Mesothelial cell of epicardium (in vitro differentiated cells): Measurements from ENCODE around the gene CAMKK1. TPM values are rescaled to one million over a fixed set of nuclear protein-coding genes. Genes with fewer than 3 reads are reported as not detected.
A peak's percentile ranks its signal among the peaks of the same experiment; 100 is the strongest.

Source experiments
- DNase-seq, 2 experiments: peaks; one replicate each; pipeline ENCODE4 v3.0.0; 2021; ENCODE audit warnings: low spot score in 2 of 2; ENCODE audit not compliant: unreplicated experiment in 2 of 2
- H3K27ac Mint-ChIP-seq: 2 replicates; pipeline ENCODE4 v1.8.0; 2021; ENCODE audit warnings: mixed read lengths
- H3K27me3 Mint-ChIP-seq: 2 replicates; pipeline ENCODE4 v1.8.0; 2021; ENCODE audit warnings: low read depth, mixed read lengths
- H3K36me3 Mint-ChIP-seq: 2 replicates; pipeline ENCODE4 v1.8.0; 2021; ENCODE audit warnings: mixed read lengths
- H3K4me1 Mint-ChIP-seq: 2 replicates; pipeline ENCODE4 v1.8.0; 2021; ENCODE audit warnings: mixed read lengths
- H3K4me3 Mint-ChIP-seq: 2 replicates; pipeline ENCODE4 v1.8.0; 2021; ENCODE audit warnings: mild to moderate bottlenecking, moderate library complexity, mixed read lengths
- H3K9me3 Mint-ChIP-seq: 2 replicates; pipeline ENCODE4 v1.8.0; 2021; ENCODE audit warnings: mixed read lengths
- CTCF ChIP-seq: fragments of 200-600 bp; sonication (generic); IDR thresholded peaks from one replicate; pipeline ENCODE4 v1.5.0; 2021; ENCODE audit warnings: antibody characterized with exemption; ENCODE audit not compliant: unreplicated experiment
- total RNA-seq: library from RNA; stranded (reverse); gene quantifications from 3 replicates; pipeline ENCODE4 v1.2.1, GENCODE V29; 2021

Gene CAMKK1
- total RNA-seq, 1 donor from 2014 or later, result 4.3 TPM

GRCh38 chr17:3915995-3916696 lies 23.3 kb upstream of the CAMKK1 start, which contains the start of gene P2RX1:
P2RX1 (minus strand) TSS chr17:3916465; CDS start chr17:3916225, 240 bp downstream.
- Mint-ChIP-seq H3K4me1 (peaks cover 26% of the 10 kb centered on the region), H3K9me3 (no peaks in the 10 kb centered on the region), H3K27ac (peak within 1 kb of the TSS; percentile 16), H3K4me3 (no peak within 1 kb of the TSS), H3K36me3 (no peaks in the 10 kb centered on the region), H3K27me3 (no peaks in the 10 kb centered on the region)
- no peak for DNase-seq
- no peak for TF ChIP-seq CTCF

GRCh38 chr17:3915581-3915994 lies 22.7 kb upstream of the CAMKK1 start:
- H3K36me3 Mint-ChIP-seq, result no peaks in the 10 kb centered on the region
- no peaks in the 10 kb centered on the region for H3K27me3 Mint-ChIP-seq
- no peak for TF ChIP-seq CTCF
- no peak overlapping the region for H3K4me3 Mint-ChIP-seq
- H3K9me3 Mint-ChIP-seq, result no peaks in the 10 kb centered on the region
- no peak for DNase-seq
- no peak overlapping the region for H3K27ac Mint-ChIP-seq
- peaks cover 26% of the 10 kb centered on the region for H3K4me1 Mint-ChIP-seq

- Mint-ChIP-seq H3K4me3 (no peak overlapping the region), H3K9me3 (no peaks in the 10 kb centered on the region), H3K27me3 (no peaks in the 10 kb centered on the region), H3K36me3 (no peaks in the 10 kb centered on the region), H3K4me1 (peaks cover 26% of the 10 kb centered on the region), H3K27ac (no peak overlapping the region)
- no peak for DNase-seq
- no peak for TF ChIP-seq CTCF
These were observed 21.4 kb upstream of the CAMKK1 start for GRCh38 chr17:3914312-3914670.

GRCh38 chr17:3913531-3914311 lies 20.9 kb upstream of the CAMKK1 start:
- Mint-ChIP-seq H3K4me3 (no peak overlapping the region), H3K9me3 (no peaks in the 10 kb centered on the region), H3K27me3 (no peaks in the 10 kb centered on the region), H3K4me1 (peaks cover 26% of the 10 kb centered on the region), H3K27ac (no peak overlapping the region), H3K36me3 (no peaks in the 10 kb centered on the region)
- DNase-seq, result peak; percentile 62 to 86
- TF ChIP-seq CTCF, result peak; percentile 90

GRCh38 chr17:3912827-3913226 lies 20.0 kb upstream of the CAMKK1 start:
- no peaks in the 10 kb centered on the region for H3K27me3 Mint-ChIP-seq
- TF ChIP-seq CTCF, result no peak
- no peak overlapping the region for H3K27ac Mint-ChIP-seq
- no peaks in the 10 kb centered on the region for H3K36me3 Mint-ChIP-seq
- no peak overlapping the region for H3K4me3 Mint-ChIP-seq
- no peak for DNase-seq
- H3K9me3 Mint-ChIP-seq, result no peaks in the 10 kb centered on the region
- peaks cover 22% of the 10 kb centered on the region for H3K4me1 Mint-ChIP-seq
